Prostate gland (tissue), 2 donors: Measurements from ENCODE around the gene TCERG1. TPM values are rescaled to one million over a fixed set of nuclear protein-coding genes. Genes with fewer than 3 reads are reported as not detected.

ENCODE experiments used
- DNase-seq: peaks from one replicate; pipeline ENCODE4 v3.0.0-alpha.2; 2019; ENCODE audit warnings: low spot score
- H3K27ac ChIP-seq, 2 donors: fragments of 200-600 bp; sonication (generic); 2 replicates each; pipeline ENCODE4 v1.5.1; 2017 to 2019
- H3K27me3 ChIP-seq: fragments of 200-600 bp; sonication (generic); replicated peaks from 2 replicates; pipeline ENCODE4 v1.5.1; 2019; ENCODE audit not compliant: insufficient read depth
- H3K36me3 ChIP-seq, 2 donors: fragments of 200-600 bp; sonication (generic); 1 replicate in 1 of 2; 2 replicates in 1 of 2; pipeline versions ENCODE4 v1.5.1 to v1.8.1; 2017 to 2019
- H3K4me1 ChIP-seq: fragments of 200-600 bp; sonication (generic); replicated peaks from 2 replicates; pipeline ENCODE4 v1.5.1; 2019
- H3K4me3 ChIP-seq, 2 donors: fragments of 200-600 bp; sonication (generic); 2 replicates each; pipeline ENCODE4 v1.5.1; 2017 to 2019
- H3K9me3 ChIP-seq: fragments of 200-600 bp; sonication (generic); 2 replicates; pipeline ENCODE4 v1.5.1; 2017
- POLR2A ChIP-seq: fragments of 450-650 bp; IDR thresholded peaks from one replicate; pipeline ENCODE4 v1.6.1; 2016; ENCODE audit warnings: antibody characterized with exemption, mild to moderate bottlenecking
- POLR2AphosphoS5 ChIP-seq: sonication (generic); formaldehyde crosslinking; IDR thresholded peaks from one replicate; pipeline ENCODE4 v1.6.1; 2017; ENCODE audit warnings: antibody characterized with exemption
- WGBS: methylation state at CpG from one replicate; pipeline ENCODE4 v1.1.5; 2018; 5-methylcytosine and 5-hydroxymethylcytosine counted together
- intact Hi-C: fragments of 100-400 bp; cut with DNase I; formaldehyde crosslinking; loops from one replicate; pipeline ENCODE4 v1.14.2; 2022
- total RNA-seq, 2 donors: library from RNA; depleted of rRNA; stranded (reverse); fragments of >200 nt; gene quantifications; one replicate each; pipeline ENCODE4 v1.1.0, GENCODE V29; 2016
- TF ChIP-seq, protein P1 (sequence below), 4 experiments: fragments of 200-600 bp in 2 of 4; fragments of 450-650 bp in 2 of 4; sonication (generic) in 2 of 4; IDR thresholded peaks; 1 replicate in 3 of 4; 2 replicates in 1 of 4; pipeline ENCODE4 v1.5.1; 2016 to 2019; ENCODE audit warnings: antibody characterized with exemption in 4 of 4, mild to moderate bottlenecking in 2 of 4, moderate library complexity in 2 of 4

Gene TCERG1
- total RNA-seq, 2 donors from 2014 or later = 41.4 to 83.0 TPM

DNA sequence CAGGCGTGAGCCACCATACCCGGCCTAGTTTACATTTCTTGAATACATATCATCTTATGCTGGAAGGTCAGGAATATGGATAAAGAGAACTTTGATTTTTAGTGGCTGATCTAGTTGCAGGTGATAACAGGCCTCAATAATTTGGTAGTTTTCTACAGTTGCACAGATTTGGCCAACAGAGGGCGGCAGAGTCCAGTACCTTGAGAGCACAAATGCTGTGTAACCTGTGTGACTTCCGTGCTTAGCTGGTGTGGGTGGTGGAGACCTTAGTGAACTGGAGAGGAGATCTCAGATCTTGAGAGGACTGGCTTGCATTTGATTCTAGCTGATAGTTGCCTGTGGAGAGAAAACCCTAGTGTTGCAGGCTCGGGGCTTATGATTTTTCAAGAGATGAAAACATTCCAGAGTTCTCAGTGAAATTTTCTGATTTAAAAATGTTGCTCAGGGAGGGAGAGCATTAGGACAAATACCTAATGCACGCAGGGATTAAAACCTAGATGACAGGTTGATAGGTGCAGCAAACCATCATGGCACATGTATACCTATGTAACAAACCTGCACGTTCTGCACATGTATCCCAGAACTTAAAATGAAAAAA is 86.2 kb downstream of the TCERG1 start:
- H3K9me3 ChIP-seq = no peaks in the 10 kb centered on the region
- peak; percentile 41 for DNase-seq
- no peaks in the 10 kb centered on the region for H3K4me1 ChIP-seq
- 46% methylated on average over 7 of the region's 7 CpGs for WGBS
- no peak overlapping the region for H3K4me3 ChIP-seq
- H3K27me3 ChIP-seq = no peaks in the 10 kb centered on the region
- no peak for TF ChIP-seq POLR2A
- TF ChIP-seq POLR2AphosphoS5 = no peak
- TF ChIP-seq, protein P1, sequence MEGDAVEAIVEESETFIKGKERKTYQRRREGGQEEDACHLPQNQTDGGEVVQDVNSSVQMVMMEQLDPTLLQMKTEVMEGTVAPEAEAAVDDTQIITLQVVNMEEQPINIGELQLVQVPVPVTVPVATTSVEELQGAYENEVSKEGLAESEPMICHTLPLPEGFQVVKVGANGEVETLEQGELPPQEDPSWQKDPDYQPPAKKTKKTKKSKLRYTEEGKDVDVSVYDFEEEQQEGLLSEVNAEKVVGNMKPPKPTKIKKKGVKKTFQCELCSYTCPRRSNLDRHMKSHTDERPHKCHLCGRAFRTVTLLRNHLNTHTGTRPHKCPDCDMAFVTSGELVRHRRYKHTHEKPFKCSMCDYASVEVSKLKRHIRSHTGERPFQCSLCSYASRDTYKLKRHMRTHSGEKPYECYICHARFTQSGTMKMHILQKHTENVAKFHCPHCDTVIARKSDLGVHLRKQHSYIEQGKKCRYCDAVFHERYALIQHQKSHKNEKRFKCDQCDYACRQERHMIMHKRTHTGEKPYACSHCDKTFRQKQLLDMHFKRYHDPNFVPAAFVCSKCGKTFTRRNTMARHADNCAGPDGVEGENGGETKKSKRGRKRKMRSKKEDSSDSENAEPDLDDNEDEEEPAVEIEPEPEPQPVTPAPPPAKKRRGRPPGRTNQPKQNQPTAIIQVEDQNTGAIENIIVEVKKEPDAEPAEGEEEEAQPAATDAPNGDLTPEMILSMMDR (IDR thresholded peaks at IDR 0.05) = peak; percentile 39 to 70 (median 55)
- no peak overlapping the region for H3K27ac ChIP-seq
- intact Hi-C loops = loop anchor here (2.0 kb wide), 1 partner anchor 655 kb away; no protein-coding TSS in a partner anchor
- no peaks in the 10 kb centered on the region for H3K36me3 ChIP-seq

DNA sequence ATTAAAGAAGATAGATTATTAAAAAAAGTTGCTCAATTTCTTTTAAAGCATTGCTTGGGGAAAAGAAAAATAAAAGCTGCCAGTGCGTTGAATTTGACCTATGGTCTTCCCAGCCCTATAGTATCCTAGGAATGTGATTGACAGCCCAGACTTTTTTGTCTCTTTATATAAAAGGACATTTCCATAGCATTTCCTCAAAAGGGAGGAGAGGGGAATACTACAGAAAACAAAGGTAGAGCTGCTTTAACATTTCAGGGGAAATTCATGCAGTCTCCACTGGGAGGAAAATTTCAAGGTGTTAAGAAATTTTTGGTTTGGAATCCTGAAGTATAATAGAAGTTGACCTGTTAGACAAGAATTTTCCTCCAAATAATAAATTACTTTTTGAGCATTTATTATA is 86.7 kb downstream of the TCERG1 start:
- WGBS = 0% methylated on average over 1 of the region's 1 CpG
- no peaks in the 10 kb centered on the region for H3K36me3 ChIP-seq
- intact Hi-C loops = loop anchor here (2.0 kb wide), 1 partner anchor 655 kb away; no protein-coding TSS in a partner anchor

DNA sequence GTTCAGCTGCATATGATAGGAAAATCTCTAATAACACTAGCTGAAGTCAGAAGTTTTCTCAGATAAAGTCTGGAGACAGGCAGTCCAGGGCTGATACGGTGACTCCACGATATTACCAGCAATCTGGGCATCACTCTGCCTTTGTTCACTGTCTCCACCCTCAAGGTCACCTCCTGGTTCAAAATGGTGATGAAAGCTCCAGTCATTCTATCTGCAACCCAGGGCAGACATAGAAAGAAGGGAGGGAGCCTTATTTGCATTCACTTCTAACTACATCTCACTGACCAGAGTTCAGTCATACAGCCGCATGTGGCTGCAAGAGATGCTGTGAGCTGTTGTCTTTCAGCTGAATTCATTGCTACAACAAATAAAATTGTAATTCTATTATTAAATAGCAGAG is 91.3 kb downstream of the TCERG1 start:
- intact Hi-C loops = no loop called here
- no peak overlapping the region for H3K4me3 ChIP-seq

More for the DNA sequence above, 86.7 kb downstream of the TCERG1 start:
- H3K4me1 ChIP-seq = no peaks in the 10 kb centered on the region
- no peak for DNase-seq
- no peaks in the 10 kb centered on the region for H3K9me3 ChIP-seq
- no peak overlapping the region for H3K27ac ChIP-seq
- no peaks in the 10 kb centered on the region for H3K27me3 ChIP-seq
- TF ChIP-seq, protein P1 (IDR thresholded peaks at IDR 0.05) = no peak
- no peak for TF ChIP-seq POLR2A
- no peak for TF ChIP-seq POLR2AphosphoS5
- no peak overlapping the region for H3K4me3 ChIP-seq

DNA sequence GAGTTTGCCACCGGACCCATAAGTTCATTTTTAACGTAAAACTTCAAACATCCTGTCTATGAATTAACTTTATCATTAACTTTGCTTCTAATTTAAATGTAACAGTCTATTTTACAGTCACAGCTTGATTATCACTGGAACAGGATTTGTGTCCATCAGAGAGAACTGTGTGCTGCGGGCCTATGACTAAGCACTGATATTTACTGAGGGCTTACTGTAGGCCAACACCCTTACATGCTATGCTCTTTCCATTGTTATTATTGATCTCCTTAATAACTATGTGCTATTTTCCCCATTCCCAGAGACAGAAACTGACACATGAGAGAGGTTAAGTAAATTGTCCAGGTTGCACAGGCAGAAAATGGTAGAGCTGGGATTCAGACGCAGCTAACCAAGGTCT is 92.8 kb downstream of the TCERG1 start:
- TF ChIP-seq POLR2A (no peak), POLR2AphosphoS5 (no peak)
- TF ChIP-seq, protein P1 (IDR thresholded peaks at IDR 0.05) = no peak
- no peak overlapping the region for H3K4me3 ChIP-seq
- no peaks in the 10 kb centered on the region for H3K9me3 ChIP-seq
- no peak overlapping the region for H3K27ac ChIP-seq
- H3K36me3 ChIP-seq = no peaks in the 10 kb centered on the region
- intact Hi-C loops = no loop called here
- WGBS = 90% methylated on average over 4 of the region's 4 CpGs
- no peaks in the 10 kb centered on the region for H3K4me1 ChIP-seq
- no peak for DNase-seq
- H3K27me3 ChIP-seq = no peaks in the 10 kb centered on the region

More for the DNA sequence above, 91.3 kb downstream of the TCERG1 start:
- WGBS = 90% methylated on average over 3 of the region's 3 CpGs
- no peak for DNase-seq
- Histone ChIP-seq H3K4me1 (no peaks in the 10 kb centered on the region), H3K27ac (no peak overlapping the region), H3K27me3 (no peaks in the 10 kb centered on the region), H3K36me3 (no peaks in the 10 kb centered on the region), H3K9me3 (no peaks in the 10 kb centered on the region)
- TF ChIP-seq, protein P1 (IDR thresholded peaks at IDR 0.05) = no peak
- no peak for TF ChIP-seq POLR2AphosphoS5

DNA sequence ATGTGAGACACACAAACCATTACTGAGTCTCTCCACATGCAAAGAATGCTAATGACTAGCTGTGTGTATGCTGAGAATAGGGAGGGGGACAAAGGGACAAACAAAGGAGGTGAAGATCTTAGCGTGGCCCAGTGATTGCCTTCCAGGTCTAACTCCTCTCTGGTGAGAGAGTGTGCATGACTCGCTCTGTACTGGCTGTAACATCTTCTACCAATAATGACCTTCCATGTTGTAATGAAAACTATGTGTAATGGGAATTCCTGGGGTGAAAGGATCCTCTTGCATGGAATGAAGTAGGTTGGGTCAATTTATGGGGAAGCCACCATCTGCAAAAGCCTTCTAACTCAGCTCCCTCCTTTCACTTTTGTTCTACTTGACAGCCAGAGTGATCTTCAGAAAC is 93.3 kb downstream of the TCERG1 start:
- Histone ChIP-seq H3K4me1 (no peaks in the 10 kb centered on the region), H3K27ac (no peak overlapping the region), H3K36me3 (no peaks in the 10 kb centered on the region), H3K9me3 (no peaks in the 10 kb centered on the region), H3K4me3 (no peak overlapping the region), H3K27me3 (no peaks in the 10 kb centered on the region)
- DNase-seq = no peak
- WGBS = 84% methylated on average over 2 of the region's 2 CpGs
- TF ChIP-seq POLR2A = no peak
- TF ChIP-seq POLR2AphosphoS5 = no peak
- TF ChIP-seq, protein P1 (IDR thresholded peaks at IDR 0.05) = no peak
- intact Hi-C loops = no loop called here
